H1 (cell line): ENCODE measurements around the gene FIGNL2. TPM values are rescaled to one million over a fixed set of nuclear protein-coding genes. Genes with fewer than 3 reads are reported as not detected.
A peak's percentile ranks its signal among the peaks of the same experiment; 100 is the strongest.
"Not testable (repeated sequence)": the region's sequence is repeated elsewhere in the genome, so short reads cannot be mapped to it uniquely, and the experiment has no call there.

Source experiments
- CTCF ChIA-PET: fragments of 300-600 bp; sonication (Branson Sonifier 250); formaldehyde crosslinking; loops from one replicate; lab custom pipeline; 2021; ENCODE audit not compliant: partially characterized antibody; lab: Charles Lee
- POLR2A ChIA-PET: fragments of 300-600 bp; sonication (Branson Sonifier 250); formaldehyde crosslinking; loops from one replicate; lab custom pipeline; 2021; ENCODE audit warnings: inconsistent platforms; ENCODE audit not compliant: partially characterized antibody; lab: Charles Lee
- DNase-seq, 2 experiments: peaks; one replicate each; pipeline versions ENCODE4 v3.0.0 to v3.0.0-alpha.2; 2010 to 2022; ENCODE audit warnings: low spot score in 2 of 2, low read depth in 1 of 2, mixed read lengths in 1 of 2
- FAIRE-seq: peaks from 2 replicates; lab custom pipeline; 2011; peaks lifted over from hg19 to GRCh38; lab: Jason Lieb, UNC
- H2AFZ ChIP-seq: 2 replicates; pipeline ENCODE4 v1.8.1; 2012; ENCODE audit warnings: low read length, inconsistent platforms
- H2AK5ac ChIP-seq: 2 replicates; pipeline ENCODE4 v1.6.1; 2013; ENCODE audit warnings: low read depth, low read length
- H2BK120ac ChIP-seq: replicated peaks from 2 replicates; pipeline ENCODE3; 2013; ENCODE audit warnings: low read depth, low read length, inconsistent platforms
- H2BK12ac ChIP-seq: 2 replicates; pipeline ENCODE4 v1.6.1; 2013; ENCODE audit warnings: low read depth, low read length
- H2BK15ac ChIP-seq: 2 replicates; pipeline ENCODE4 v1.6.1; 2013; ENCODE audit warnings: low read length
- H2BK20ac ChIP-seq: 2 replicates; pipeline ENCODE4 v1.6.1; 2013; ENCODE audit warnings: low read length
- H2BK5ac ChIP-seq: 2 replicates; pipeline ENCODE4 v1.6.1; 2013; ENCODE audit warnings: low read depth, low read length
- H3K14ac ChIP-seq: 2 replicates; pipeline ENCODE4 v1.6.1; 2013; ENCODE audit warnings: inconsistent platforms; ENCODE audit not compliant: insufficient read length
- H3K18ac ChIP-seq: 2 replicates; pipeline ENCODE4 v1.6.1; 2013; ENCODE audit warnings: low read length; ENCODE audit errors: extremely low read depth
- H3K23ac ChIP-seq: 2 replicates; pipeline ENCODE4 v1.6.1; 2013; ENCODE audit warnings: inconsistent platforms; ENCODE audit not compliant: insufficient read length
- H3K23me2 ChIP-seq: 2 replicates; pipeline ENCODE4 v1.6.1; 2013; ENCODE audit warnings: low read depth, low read length
- H3K27ac ChIP-seq: 2 replicates; pipeline ENCODE4 v1.6.1; 2011; ENCODE audit warnings: low read depth, low read length, inconsistent platforms
- H3K27me3 ChIP-seq, 4 experiments: replicated peaks in 1 of 4; 1 replicate in 1 of 4; 2 replicates in 3 of 4; pipeline versions ENCODE4 v1.6.1 to v1.8.1; 2011 to 2013; ENCODE audit warnings: low read length in 3 of 4, mild to moderate bottlenecking in 3 of 4, inconsistent platforms in 2 of 4, mixed read lengths in 2 of 4, moderate library complexity in 1 of 4; ENCODE audit not compliant: control insufficient read depth in 3 of 4, insufficient read depth in 3 of 4; ENCODE audit errors: extremely low read depth in 1 of 4
- H3K36me3 ChIP-seq, 4 experiments: 2 replicates each; pipeline versions ENCODE4 v1.6.1 to v1.8.1; 2011 to 2013; ENCODE audit warnings: mild to moderate bottlenecking in 4 of 4, low read length in 3 of 4, moderate library complexity in 2 of 4, control low read depth in 1 of 4, inconsistent platforms in 1 of 4; ENCODE audit not compliant: insufficient read depth in 4 of 4, control insufficient read depth in 2 of 4
- H3K4ac ChIP-seq: replicated peaks from 2 replicates; pipeline ENCODE3; 2013; ENCODE audit warnings: low read length, low read depth, mixed read lengths, inconsistent platforms; ENCODE audit not compliant: insufficient read length
- H3K4me1 ChIP-seq, 4 experiments: replicated peaks in 1 of 4; 1 replicate in 1 of 4; 2 replicates in 3 of 4; pipeline versions ENCODE4 v1.6.1 to v1.8.1; 2011 to 2013; ENCODE audit warnings: low read length in 3 of 4, inconsistent platforms in 2 of 4, mixed read lengths in 1 of 4; ENCODE audit not compliant: insufficient read depth in 4 of 4, control insufficient read depth in 3 of 4
- H3K4me2 ChIP-seq, 2 experiments: 2 replicates each; pipeline versions ENCODE4 v1.6.1 to v1.8.1; 2011 to 2013; ENCODE audit warnings: low read depth in 2 of 2, low read length in 2 of 2, control low read depth in 1 of 2, inconsistent platforms in 1 of 2, mild to moderate bottlenecking in 1 of 2; ENCODE audit not compliant: insufficient read depth in 1 of 2
- H3K4me3 ChIP-seq, 4 experiments: fragments of 200-600, 300-600 bp in 1 of 4; sonication (generic), shearing (Covaris generic), sonication (Bioruptor Twin) in 1 of 4; 2 replicates each; pipeline versions ENCODE4 v1.5.1 to v1.8.1; 2011 to 2016; ENCODE audit warnings: low read length in 4 of 4, low read depth in 3 of 4, control low read depth in 2 of 4, inconsistent platforms in 2 of 4, mild to moderate bottlenecking in 2 of 4, mixed read lengths in 1 of 4, moderate library complexity in 1 of 4; ENCODE audit not compliant: insufficient read depth in 2 of 4; ENCODE audit errors: extremely low read depth in 1 of 4
- H3K56ac ChIP-seq: replicated peaks from 2 replicates; pipeline ENCODE3; 2013; ENCODE audit warnings: low read depth, mild to moderate bottlenecking, mixed read lengths, low read length, inconsistent platforms; ENCODE audit not compliant: insufficient read length
- H3K79me1 ChIP-seq: 2 replicates; pipeline ENCODE4 v1.6.1; 2013; ENCODE audit warnings: low read depth, low read length, control low read depth
- H3K79me2 ChIP-seq, 2 experiments: 2 replicates each; pipeline versions ENCODE4 v1.6.1 to v1.8.1; 2012 to 2013; ENCODE audit warnings: low read length in 2 of 2, mild to moderate bottlenecking in 2 of 2, inconsistent platforms in 1 of 2; ENCODE audit not compliant: insufficient read depth in 2 of 2, control insufficient read depth in 1 of 2
- H3K9ac ChIP-seq, 4 experiments: replicated peaks in 1 of 4; 1 replicate in 1 of 4; 2 replicates in 3 of 4; pipeline versions ENCODE4 v1.6.1 to v1.8.1; 2011 to 2013; ENCODE audit warnings: low read depth in 3 of 4, low read length in 3 of 4, control low read depth in 2 of 4, mild to moderate bottlenecking in 2 of 4, moderate library complexity in 2 of 4, inconsistent platforms in 1 of 4; ENCODE audit errors: extremely low read depth in 1 of 4
- H3K9me3 ChIP-seq, 2 experiments: 2 replicates each; pipeline versions ENCODE4 v1.6.1 to v1.8.1; 2012 to 2013; ENCODE audit warnings: mild to moderate bottlenecking in 2 of 2, moderate library complexity in 2 of 2, control low read depth in 1 of 2, inconsistent platforms in 1 of 2, low read depth in 1 of 2, low read length in 1 of 2, mixed read lengths in 1 of 2; ENCODE audit not compliant: insufficient read depth in 2 of 2
- H4K20me1 ChIP-seq, 2 experiments: replicated peaks in 1 of 2; 2 replicates each; pipeline versions ENCODE3 to v1.8.1; 2011 to 2013; ENCODE audit warnings: inconsistent platforms in 2 of 2, low read length in 2 of 2, mild to moderate bottlenecking in 1 of 2; ENCODE audit not compliant: insufficient read depth in 2 of 2, control insufficient read depth in 1 of 2
- H4K5ac ChIP-seq: 2 replicates; pipeline ENCODE4 v1.6.1; 2013; ENCODE audit warnings: low read length, low read depth, mixed read lengths, inconsistent platforms; ENCODE audit not compliant: insufficient read length
- H4K8ac ChIP-seq: 2 replicates; pipeline ENCODE4 v1.8.0; 2013; ENCODE audit warnings: mild to moderate bottlenecking, moderate library complexity, low read length, inconsistent platforms; ENCODE audit not compliant: insufficient read depth; ENCODE audit errors: extremely low read depth
- H4K91ac ChIP-seq: replicated peaks from 2 replicates; pipeline ENCODE3; 2013; ENCODE audit warnings: low read length, mixed read lengths, inconsistent platforms; ENCODE audit not compliant: insufficient read length
- WGBS, 2 experiments: shearing (Covaris generic) in 1 of 2; methylation state at CpG; one replicate each; pipeline versions ENCODE4 v1.1.6 to v1.1.7; 2013 to 2015; ENCODE audit warnings: low lambda C conversion rate in 2 of 2, mixed read lengths in 2 of 2, inconsistent platforms in 1 of 2, low coverage in 1 of 2, missing lambda C conversion rate in 1 of 2; ENCODE audit not compliant: insufficient replicate concordance in 2 of 2, insufficient coverage in 1 of 2, insufficient read length in 1 of 2; ENCODE audit errors: extremely low coverage in 1 of 2, missing lambda C conversion rate in 1 of 2; 5-methylcytosine and 5-hydroxymethylcytosine counted together
- polyA plus RNA-seq, 7 experiments: library from polyadenylated mRNA; depleted of rRNA in 3 of 7; stranded (reverse) in 5 of 7; unstranded in 2 of 7; fragments of >200 nt in 5 of 7; fragments of 200-250 nt in 2 of 7; gene quantifications; 1 replicate in 5 of 7; 2 replicates in 1 of 7; 4 replicates in 1 of 7; pipeline versions ENCODE4 v1.2.1 to v1.2.3, GENCODE V29; 2011 to 2013; ENCODE audit warnings: missing spikeins in 2 of 7, mixed read lengths in 2 of 7
- total RNA-seq: library from RNA; stranded (reverse); fragmentation: NEBNext Ultra II Directional; extraction: Animal tissue kit (Norgen Biotek cat#: 25700); gene quantifications from 2 replicates; pipeline ENCODE4 v1.2.1, GENCODE V29; 2021

The FIGNL2 gene
- total and polyA plus RNA-seq, 2 of the 8 experiments (the other 6 are each of a cell fraction or from before 2014, with no cell fraction given) = 6.5 to 7.1 TPM

- WGBS, 2 experiments = 89% methylated on average over 5 of the region's 5 CpGs; no CpG with 5 or more reads in 1 of the 2 experiments
- Histone ChIP-seq H2BK20ac (peak overlapping the region; percentile 86; the same call in 1 of the 2 replicates), H3K18ac (peak overlapping the region; percentile 68; the same call in 1 of the 2 replicates), H3K4me1 (peaks cover 19 to 55% (median 34%) of the 10 kb centered on the region in 4 experiments), H2BK5ac (0 out of 2 replicates have a peak overlapping the region, but pooled peaks have one; percentile 83), H2BK12ac (0 out of 2 replicates have a peak overlapping the region, but pooled peaks have one; percentile 98), H3K4me2 (peak overlapping the region; percentile 16 to 29; a peak in 1 of 4 replicates)
- H3K23me2 ChIP-seq, H3K9ac ChIP-seq, H3K27ac ChIP-seq, H3K14ac ChIP-seq, H2BK120ac ChIP-seq, DNase-seq, FAIRE-seq, H4K91ac ChIP-seq, H4K20me1 ChIP-seq, H3K23ac ChIP-seq, H3K79me2 ChIP-seq, H3K9me3 ChIP-seq, H3K27me3 ChIP-seq, H3K79me1 ChIP-seq, H2BK15ac ChIP-seq, H3K4ac ChIP-seq, H3K36me3 ChIP-seq, H3K56ac ChIP-seq, H4K8ac ChIP-seq, H2AFZ ChIP-seq, H4K5ac ChIP-seq, H3K4me3 ChIP-seq, H2AK5ac ChIP-seq: not testable (repeated sequence)
- ChIA-PET POLR2A (interaction anchor here (0.8 to 2.3 kb wide), 9 partner anchors 8 to 56 kb away, joined by 3 to 9 read pairs (median 3); partner anchors contain the start of gene ANKRD33), CTCF (interaction anchor here (1.0 to 6.8 kb wide), 12 partner anchors 8 to 438 kb away, joined by 3 to 49 read pairs (median 8); no protein-coding TSS in a partner anchor)
These were observed 16.7 kb downstream of the FIGNL2 start for GRCh38 chr12:51831817-51832216.
